Measurements from ENCODE around the gene TMEM132D.

The TMEM132D gene

GRCh38 chr12:129672110-129672509 is 231.7 kb downstream of the TMEM132D start:
- DNase-seq (ENCODE audit: extremely low read depth, low read depth), result no peak
- TF ChIP-seq CTCF (IDR thresholded peaks at IDR 0.05; ENCODE audit: low read depth, low read length), result no peak

- TF ChIP-seq CTCF (IDR thresholded peaks at IDR 0.05; ENCODE audit: low read depth, low read length), result no peak
- DNase-seq (ENCODE audit: extremely low read depth, low read depth), result no peak
Measured at GRCh38 chr12:129670256-129670920, 233.4 kb downstream of the TMEM132D start.

DNA sequence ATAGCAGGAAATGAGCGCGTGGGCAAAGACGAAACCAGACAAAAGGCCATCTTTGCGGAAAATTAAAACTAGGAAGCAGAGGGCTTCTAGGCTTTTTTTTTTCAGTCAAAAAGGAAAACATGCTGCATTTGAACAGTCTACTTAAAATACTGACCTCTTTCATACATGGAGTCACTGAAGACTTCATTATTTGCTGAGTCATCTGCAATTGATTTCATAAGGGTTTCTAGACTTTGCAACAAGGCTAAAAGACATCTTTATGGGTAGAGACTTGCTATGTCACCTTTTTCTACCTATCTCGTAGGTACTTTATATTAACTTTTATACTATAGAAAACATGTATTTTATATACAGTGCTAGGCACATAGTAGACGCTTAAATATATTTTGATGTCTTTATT is 238.4 kb downstream of the TMEM132D start:
- no peak for TF ChIP-seq CTCF (IDR thresholded peaks at IDR 0.05; ENCODE audit: low read depth, low read length)
- no peak for DNase-seq (ENCODE audit: extremely low read depth, low read depth)

- DNase-seq (ENCODE audit: extremely low read depth, low read depth), result no peak
- no peak for TF ChIP-seq CTCF (IDR thresholded peaks at IDR 0.05; ENCODE audit: low read depth, low read length)
Measured at GRCh38 chr12:129662234-129662633, 241.6 kb downstream of the TMEM132D start.

- DNase-seq (ENCODE audit: extremely low read depth, low read depth), result no peak
- no peak for TF ChIP-seq CTCF (IDR thresholded peaks at IDR 0.05; ENCODE audit: low read depth, low read length)
Measured at GRCh38 chr12:129660946-129661345, 242.9 kb downstream of the TMEM132D start.

DNA sequence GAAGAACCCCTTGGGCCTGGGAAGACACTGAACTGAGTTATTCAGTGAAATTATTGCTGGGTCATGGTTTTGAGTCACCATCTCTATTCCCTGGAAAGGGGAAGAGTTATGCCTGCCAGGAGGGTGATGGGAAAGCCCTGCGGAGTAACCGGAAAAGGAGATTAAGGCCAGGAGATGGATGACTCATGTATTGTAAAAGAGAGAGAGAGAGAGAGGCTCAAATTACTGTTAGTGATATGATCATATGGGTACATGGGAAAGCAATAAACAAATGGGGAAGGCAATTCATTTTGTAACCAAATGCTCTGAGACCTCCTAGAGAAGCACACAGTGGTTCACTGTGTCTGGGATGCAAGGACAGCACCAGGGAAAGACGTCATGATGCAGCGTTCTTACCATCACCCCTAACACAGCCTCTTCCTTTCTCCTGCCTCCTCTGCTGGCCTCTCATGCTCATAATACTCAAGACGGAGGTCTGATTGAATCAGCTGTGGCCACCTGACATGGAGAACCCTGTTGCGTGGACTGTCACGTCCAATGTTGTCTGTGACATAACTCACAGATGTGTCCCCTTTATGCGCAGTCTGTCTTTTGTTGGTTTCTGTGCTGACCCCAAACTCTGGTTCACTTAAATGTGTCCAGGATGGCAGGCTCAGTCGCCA is 243.7 kb downstream of the TMEM132D start:
- no peak for TF ChIP-seq CTCF (IDR thresholded peaks at IDR 0.05; ENCODE audit: low read depth, low read length)
- DNase-seq (ENCODE audit: extremely low read depth, low read depth), result no peak

DNA sequence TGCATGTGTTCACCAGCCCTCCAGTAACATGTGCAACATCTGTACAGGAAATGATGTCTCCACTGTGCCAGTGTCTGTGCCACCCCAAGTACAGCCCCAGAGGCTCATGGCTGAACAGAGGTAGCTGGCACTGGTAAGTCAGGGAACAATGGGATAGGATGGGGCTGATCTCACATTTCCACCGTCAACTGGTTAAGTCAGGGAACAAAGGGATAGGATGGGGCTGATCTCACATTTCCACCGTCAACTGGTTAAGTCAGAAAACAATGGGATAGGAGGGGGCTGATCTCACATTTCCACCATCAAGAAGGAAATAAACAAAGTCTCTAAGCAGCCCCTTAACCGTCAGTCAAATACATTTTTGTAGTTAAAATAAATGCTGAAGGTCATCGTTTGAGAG is 246.6 kb downstream of the TMEM132D start:
- no peak for DNase-seq (ENCODE audit: extremely low read depth, low read depth)
- no peak for TF ChIP-seq CTCF (IDR thresholded peaks at IDR 0.05; ENCODE audit: low read depth, low read length)
